Vagina (tissue), 2 donors: ENCODE measurements around the gene MDK. TPM values are rescaled to one million over a fixed set of nuclear protein-coding genes. Genes with fewer than 3 reads are reported as not detected.

ENCODE experiments used
- DNase-seq, 2 donors: peaks; one replicate each; pipeline ENCODE4 v3.0.0-alpha.2; 2017; ENCODE audit errors: extremely low spot score in 2 of 2
- H3K27ac ChIP-seq: fragments of 200-600 bp; sonication (generic); one replicate; pipeline ENCODE4 v1.5.1; 2019
- H3K27me3 ChIP-seq: fragments of 200-600 bp; sonication (generic); one replicate; pipeline ENCODE4 v1.5.1; 2019
- H3K36me3 ChIP-seq, 2 donors: fragments of 200-600 bp; sonication (generic); one replicate each; pipeline ENCODE4 v1.5.1; 2017 to 2019
- H3K4me1 ChIP-seq: fragments of 200-600 bp; sonication (generic); one replicate; pipeline ENCODE4 v1.5.1; 2019
- H3K4me3 ChIP-seq, 2 donors: fragments of 200-600 bp; sonication (generic); 1 replicate in 1 of 2; 2 replicates in 1 of 2; pipeline ENCODE4 v1.5.1; 2016 to 2019
- H3K9me3 ChIP-seq: fragments of 200-600 bp; sonication (generic); one replicate; pipeline ENCODE4 v1.5.1; 2019
- CTCF ChIP-seq, 3 experiments: fragments of 450-650 bp in 2 of 3; fragments of 200-600 bp in 1 of 3; sonication (generic) in 1 of 3; IDR thresholded peaks; one replicate each; pipeline ENCODE4 v1.5.1; 2017 to 2019; ENCODE audit warnings: antibody characterized with exemption in 3 of 3, mild to moderate bottlenecking in 2 of 3, moderate library complexity in 2 of 3
- POLR2A ChIP-seq, 2 donors: fragments of 450-650 bp; IDR thresholded peaks; one replicate each; pipeline ENCODE4 v1.6.1; 2017; ENCODE audit warnings: antibody characterized with exemption in 2 of 2, mild to moderate bottlenecking in 2 of 2, moderate library complexity in 2 of 2
- POLR2AphosphoS5 ChIP-seq, 2 donors: sonication (generic); formaldehyde crosslinking; IDR thresholded peaks; one replicate each; pipeline ENCODE4 v1.9.0; 2017; ENCODE audit warnings: antibody characterized with exemption in 2 of 2, mild to moderate bottlenecking in 2 of 2, low read depth in 1 of 2; ENCODE audit not compliant: insufficient read depth in 1 of 2
- intact Hi-C: fragments of 100-400 bp; cut with DNase I; formaldehyde crosslinking; loops from one replicate; pipeline ENCODE4 v1.15.1; 2023
- total RNA-seq: library from RNA; depleted of rRNA; stranded (reverse); fragments of >200 nt; gene quantifications from one replicate; pipeline ENCODE4 v1.2.3, GENCODE V29; 2016

MDK gene
- total RNA-seq, 1 donor from 2014 or later, result 142 TPM

- TF ChIP-seq CTCF (IDR thresholded peaks at IDR 0.05) (no peak), POLR2A (IDR thresholded peaks at IDR 0.05) (no peak), POLR2AphosphoS5 (IDR thresholded peaks at IDR 0.05; ENCODE audit: insufficient read depth in 1 of 2, low read depth in 1 of 2) (no peak)
- intact Hi-C loops, result loop anchor here (10.0 kb wide), 1 partner anchor 231 kb away; the partner anchor contains the start of genes ATG13 and HARBI1
- DNase-seq, result no peak
- peaks cover 26% of the 10 kb centered on the region for H3K4me1 ChIP-seq
- no peaks in the 10 kb centered on the region for H3K9me3 ChIP-seq
- no peak overlapping the region for H3K4me3 ChIP-seq
- no peak overlapping the region for H3K27ac ChIP-seq
- no peaks in the 10 kb centered on the region for H3K36me3 ChIP-seq
- no peaks in the 10 kb centered on the region for H3K27me3 ChIP-seq
Measured at GRCh38 chr11:46383974-46384701, 2.7 kb downstream of the MDK start.

DNA sequence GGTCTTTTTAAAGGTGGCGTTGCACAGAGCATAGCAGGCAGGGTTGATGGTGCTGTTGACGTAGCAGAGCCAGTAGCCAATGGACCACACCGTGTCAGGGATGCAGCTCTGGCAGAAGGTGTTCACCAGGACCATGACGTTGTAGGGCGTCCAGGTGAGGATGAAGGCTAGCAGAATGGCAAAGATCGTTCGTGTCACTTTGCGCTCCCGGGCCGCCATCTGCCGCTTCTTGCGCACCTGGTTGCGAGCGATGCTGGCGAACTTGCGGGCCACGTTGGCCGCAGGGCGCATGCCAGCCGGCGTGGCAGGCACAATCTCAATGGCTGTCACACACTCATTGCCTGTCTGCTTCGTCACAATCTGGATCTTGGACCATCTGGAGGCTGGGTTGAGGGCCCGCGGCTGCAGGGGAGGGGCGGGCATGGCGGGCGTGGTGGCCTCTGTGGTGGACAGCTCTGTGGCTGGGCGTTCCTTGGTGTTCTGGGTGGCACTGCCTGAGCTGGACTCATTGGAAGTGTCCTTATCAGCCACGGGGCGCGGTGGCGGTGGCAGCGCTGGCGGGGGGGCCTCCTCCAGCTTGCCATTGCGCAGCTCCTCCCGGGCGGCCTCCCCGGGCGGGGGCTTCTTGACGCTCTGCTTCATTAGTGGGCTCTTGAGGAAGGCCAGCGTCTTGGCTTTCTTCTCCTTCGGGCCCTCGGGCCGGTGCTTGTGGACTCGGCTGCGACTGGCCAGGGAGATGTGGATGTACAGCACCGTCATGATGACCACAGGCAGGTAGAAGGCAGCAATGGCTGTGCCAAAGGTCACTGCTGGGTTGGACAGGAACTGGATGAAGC is 3.9 kb downstream of the MDK start:
- Histone ChIP-seq H3K36me3 (no peaks in the 10 kb centered on the region), H3K27me3 (peaks cover 5% of the 10 kb centered on the region), H3K27ac (no peak overlapping the region), H3K9me3 (no peaks in the 10 kb centered on the region), H3K4me1 (peaks cover 32% of the 10 kb centered on the region), H3K4me3 (no peak overlapping the region)
- no peak for DNase-seq
- intact Hi-C loops, result loop anchor here (5.0 to 10.0 kb wide), 2 partner anchors 147 to 229 kb away; partner anchors contain the start of genes ATG13 and HARBI1
- TF ChIP-seq POLR2A (IDR thresholded peaks at IDR 0.05), result no peak
- no peak for TF ChIP-seq POLR2AphosphoS5 (IDR thresholded peaks at IDR 0.05; ENCODE audit: insufficient read depth in 1 of 2, low read depth in 1 of 2)
- TF ChIP-seq CTCF (IDR thresholded peaks at IDR 0.05), result no peak

GRCh38 chr11:46386005-46386578 is 4.6 kb downstream of the MDK start:
- peaks cover 5% of the 10 kb centered on the region for H3K27me3 ChIP-seq
- TF ChIP-seq POLR2AphosphoS5 (IDR thresholded peaks at IDR 0.05; ENCODE audit: insufficient read depth in 1 of 2, low read depth in 1 of 2) (no peak), POLR2A (IDR thresholded peaks at IDR 0.05) (no peak), CTCF (IDR thresholded peaks at IDR 0.05) (no peak)
- intact Hi-C loops, result loop anchor here (5.0 to 10.0 kb wide), 2 partner anchors 146 to 229 kb away; partner anchors contain the start of genes ATG13 and HARBI1

DNA sequence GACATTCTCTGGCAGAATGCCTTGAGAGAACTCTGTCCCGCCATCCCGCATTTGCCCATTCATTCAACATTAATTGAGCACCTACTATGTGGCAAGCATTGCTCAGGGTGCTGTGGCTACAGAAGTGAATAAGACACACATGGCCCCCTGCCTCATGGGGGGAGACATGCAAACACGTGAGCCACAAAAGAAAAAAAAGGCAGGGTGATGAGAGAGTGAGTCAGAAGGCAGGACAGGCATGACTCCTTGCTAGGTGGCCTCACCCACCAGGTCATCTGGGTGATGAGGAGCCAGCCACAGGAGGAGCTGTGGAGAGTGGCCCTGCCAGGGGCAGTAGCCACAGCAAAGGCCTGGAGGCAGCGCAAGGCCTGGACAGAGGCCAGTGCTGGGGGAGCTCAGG is 5.2 kb downstream of the MDK start:
- Histone ChIP-seq H3K27me3 (peaks cover 6% of the 10 kb centered on the region), H3K4me1 (peaks cover 37% of the 10 kb centered on the region), H3K27ac (no peak overlapping the region), H3K9me3 (no peaks in the 10 kb centered on the region), H3K4me3 (no peak overlapping the region), H3K36me3 (no peaks in the 10 kb centered on the region)
- TF ChIP-seq POLR2AphosphoS5 (IDR thresholded peaks at IDR 0.05; ENCODE audit: insufficient read depth in 1 of 2, low read depth in 1 of 2) (no peak), CTCF (IDR thresholded peaks at IDR 0.05) (no peak), POLR2A (IDR thresholded peaks at IDR 0.05) (no peak)
- intact Hi-C loops, result loop anchor here (5.0 to 10.0 kb wide), 2 partner anchors 146 to 228 kb away; partner anchors contain the start of genes ATG13 and HARBI1
- DNase-seq, result no peak

More at GRCh38 chr11:46386005-46386578, 4.6 kb downstream of the MDK start:
- no peak overlapping the region for H3K27ac ChIP-seq
- H3K36me3 ChIP-seq, result no peaks in the 10 kb centered on the region
- no peak for DNase-seq
- no peaks in the 10 kb centered on the region for H3K9me3 ChIP-seq
- peaks cover 36% of the 10 kb centered on the region for H3K4me1 ChIP-seq
- H3K4me3 ChIP-seq, result no peak overlapping the region
